Measurements from ENCODE around the gene RAD51.
A peak's percentile ranks its signal among the peaks of the same experiment; 100 is the strongest.

The RAD51 gene

DNA sequence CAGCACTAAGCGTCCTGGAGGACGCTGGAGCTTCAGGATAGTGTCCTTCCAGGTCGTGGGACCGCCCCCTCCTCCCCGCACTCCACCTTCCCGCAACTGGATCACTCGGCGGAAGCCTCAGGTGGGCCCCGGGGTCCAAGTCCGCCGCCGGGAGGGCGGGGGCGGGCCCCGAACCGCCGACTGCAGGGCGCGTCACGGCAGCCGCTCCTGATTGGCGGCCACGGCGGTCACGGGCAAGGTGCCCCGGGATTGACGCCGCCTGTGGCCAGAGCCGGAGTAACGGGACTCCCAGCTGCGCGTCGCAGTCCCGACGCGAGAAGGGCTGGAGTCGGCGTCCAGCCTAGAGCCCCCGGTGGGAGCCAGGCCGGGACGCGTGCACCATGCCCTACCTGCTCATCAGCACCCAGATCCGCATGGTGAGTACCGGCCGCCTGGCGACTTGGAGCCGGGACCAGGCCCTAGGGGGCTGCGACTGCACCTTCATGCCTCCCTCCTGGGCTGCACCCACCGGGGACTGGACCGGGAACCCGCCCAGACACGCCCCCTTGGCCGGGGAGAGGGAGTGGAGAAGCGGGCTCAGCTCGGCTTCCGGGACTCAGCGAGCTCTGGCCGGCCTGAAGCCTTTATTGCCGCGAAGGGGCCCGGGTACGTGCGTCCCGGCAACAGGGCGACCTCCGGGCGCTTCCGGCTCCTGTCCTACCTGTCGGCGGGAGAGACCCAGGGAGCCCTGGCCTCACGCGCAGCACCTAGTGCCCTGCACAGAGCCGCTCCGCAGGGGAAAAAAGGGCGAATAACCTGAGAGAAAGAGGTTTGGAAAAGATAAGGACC lies 69.0 kb downstream of the RAD51 start, which contains the start of gene GCHFR:
Gene GCHFR, plus strand, starts transcription at position 268 of the 828 bp plus-strand sequence. Its CDS starts 113 bp downstream, at position 381.
- Histone ChIP-seq H2AFZ (ENCODE audit: low read length) (peak within 1 kb of the TSS; percentile 88), H3K4me3 (ENCODE audit: low read length) (peak within 1 kb of the TSS; percentile 70), H3K9ac (ENCODE audit: low read length) (peak within 1 kb of the TSS; percentile 41; the same call in 1 of the 2 replicates), H3K4me2 (ENCODE audit: low read depth, low read length) (peak within 1 kb of the TSS; percentile 78), H3K36me3 (replicated peaks; ENCODE audit: insufficient read depth, low read length) (no peaks in the 10 kb centered on the region), H3K27ac (ENCODE audit: low read length) (no peak within 1 kb of the TSS), H3F3A (ENCODE audit: insufficient read depth, low read length) (peaks cover 19% of the 10 kb centered on the region), H3K27me3 (replicated peaks; ENCODE audit: insufficient read depth, low read length) (no peaks in the 10 kb centered on the region), H3K9me3 (replicated peaks; ENCODE audit: insufficient read depth, low read length) (no peaks in the 10 kb centered on the region), H3K9me2 (replicated peaks; ENCODE audit: insufficient read depth, low read length) (no peaks in the 10 kb centered on the region), H4K20me1 (ENCODE audit: insufficient read depth, low read length) (no peaks in the 10 kb centered on the region), H3K79me2 (ENCODE audit: low read length) (no peaks in the 10 kb centered on the region), H3K4me1 (ENCODE audit: low read length) (peaks cover 22% of the 10 kb centered on the region)
- DNase-seq = peak; percentile 71
- TF ChIP-seq, protein P1, sequence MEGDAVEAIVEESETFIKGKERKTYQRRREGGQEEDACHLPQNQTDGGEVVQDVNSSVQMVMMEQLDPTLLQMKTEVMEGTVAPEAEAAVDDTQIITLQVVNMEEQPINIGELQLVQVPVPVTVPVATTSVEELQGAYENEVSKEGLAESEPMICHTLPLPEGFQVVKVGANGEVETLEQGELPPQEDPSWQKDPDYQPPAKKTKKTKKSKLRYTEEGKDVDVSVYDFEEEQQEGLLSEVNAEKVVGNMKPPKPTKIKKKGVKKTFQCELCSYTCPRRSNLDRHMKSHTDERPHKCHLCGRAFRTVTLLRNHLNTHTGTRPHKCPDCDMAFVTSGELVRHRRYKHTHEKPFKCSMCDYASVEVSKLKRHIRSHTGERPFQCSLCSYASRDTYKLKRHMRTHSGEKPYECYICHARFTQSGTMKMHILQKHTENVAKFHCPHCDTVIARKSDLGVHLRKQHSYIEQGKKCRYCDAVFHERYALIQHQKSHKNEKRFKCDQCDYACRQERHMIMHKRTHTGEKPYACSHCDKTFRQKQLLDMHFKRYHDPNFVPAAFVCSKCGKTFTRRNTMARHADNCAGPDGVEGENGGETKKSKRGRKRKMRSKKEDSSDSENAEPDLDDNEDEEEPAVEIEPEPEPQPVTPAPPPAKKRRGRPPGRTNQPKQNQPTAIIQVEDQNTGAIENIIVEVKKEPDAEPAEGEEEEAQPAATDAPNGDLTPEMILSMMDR (IDR thresholded peaks at IDR 0.05; ENCODE audit: low read length) = peak; percentile 27
- TF ChIP-seq EZH2 (optimal IDR thresholded peaks at IDR 0.05; ENCODE audit: low read depth, low read length) = no peak
- no peak for TF ChIP-seq EZH2phosphoT487 (IDR thresholded peaks at IDR 0.05; ENCODE audit: low read length)

DNA sequence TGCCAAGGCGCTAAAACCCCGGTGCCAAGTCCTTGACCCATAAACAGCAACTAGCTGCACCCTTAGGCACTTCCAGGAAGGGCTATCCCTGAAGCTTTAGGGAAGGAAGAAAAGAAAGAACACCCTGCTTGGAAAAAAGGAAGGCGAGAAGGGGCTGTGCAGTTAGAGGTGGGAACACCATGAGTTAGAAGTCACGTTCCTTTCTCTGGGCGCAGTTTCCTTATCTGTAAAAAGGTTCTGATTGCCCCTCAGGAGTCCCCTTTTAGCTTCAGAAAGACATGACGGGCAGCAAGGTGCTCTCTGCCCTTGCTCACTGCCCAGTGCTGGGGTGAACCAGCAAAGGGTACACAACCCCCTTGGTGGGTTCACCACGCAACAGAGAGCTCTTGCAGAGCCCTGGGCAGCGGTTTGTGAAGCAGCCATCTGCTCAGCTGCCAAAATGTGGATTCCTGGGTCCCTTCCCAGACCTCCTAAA lies 69.7 kb downstream of the RAD51 start:
- Histone ChIP-seq H3K27me3 (replicated peaks; ENCODE audit: insufficient read depth, low read length) (no peaks in the 10 kb centered on the region), H3K9ac (ENCODE audit: low read length) (peak overlapping the region; percentile 41; the same call in 1 of the 2 replicates), H4K20me1 (ENCODE audit: insufficient read depth, low read length) (no peaks in the 10 kb centered on the region), H3K9me3 (replicated peaks; ENCODE audit: insufficient read depth, low read length) (no peaks in the 10 kb centered on the region), H3K4me3 (ENCODE audit: low read length) (peak overlapping the region; percentile 70), H3K27ac (ENCODE audit: low read length) (no peak overlapping the region), H3K4me1 (ENCODE audit: low read length) (peaks cover 22% of the 10 kb centered on the region), H3F3A (ENCODE audit: insufficient read depth, low read length) (peaks cover 19% of the 10 kb centered on the region), H3K79me2 (ENCODE audit: low read length) (no peaks in the 10 kb centered on the region), H2AFZ (ENCODE audit: low read length) (peak overlapping the region; percentile 88), H3K36me3 (replicated peaks; ENCODE audit: insufficient read depth, low read length) (no peaks in the 10 kb centered on the region), H3K4me2 (ENCODE audit: low read depth, low read length) (peak overlapping the region; percentile 78), H3K9me2 (replicated peaks; ENCODE audit: insufficient read depth, low read length) (no peaks in the 10 kb centered on the region)
- no peak for DNase-seq
- TF ChIP-seq, protein P1 (IDR thresholded peaks at IDR 0.05; ENCODE audit: low read length) = no peak
- no peak for TF ChIP-seq EZH2 (optimal IDR thresholded peaks at IDR 0.05; ENCODE audit: low read depth, low read length)
- no peak for TF ChIP-seq EZH2phosphoT487 (IDR thresholded peaks at IDR 0.05; ENCODE audit: low read length)

DNA sequence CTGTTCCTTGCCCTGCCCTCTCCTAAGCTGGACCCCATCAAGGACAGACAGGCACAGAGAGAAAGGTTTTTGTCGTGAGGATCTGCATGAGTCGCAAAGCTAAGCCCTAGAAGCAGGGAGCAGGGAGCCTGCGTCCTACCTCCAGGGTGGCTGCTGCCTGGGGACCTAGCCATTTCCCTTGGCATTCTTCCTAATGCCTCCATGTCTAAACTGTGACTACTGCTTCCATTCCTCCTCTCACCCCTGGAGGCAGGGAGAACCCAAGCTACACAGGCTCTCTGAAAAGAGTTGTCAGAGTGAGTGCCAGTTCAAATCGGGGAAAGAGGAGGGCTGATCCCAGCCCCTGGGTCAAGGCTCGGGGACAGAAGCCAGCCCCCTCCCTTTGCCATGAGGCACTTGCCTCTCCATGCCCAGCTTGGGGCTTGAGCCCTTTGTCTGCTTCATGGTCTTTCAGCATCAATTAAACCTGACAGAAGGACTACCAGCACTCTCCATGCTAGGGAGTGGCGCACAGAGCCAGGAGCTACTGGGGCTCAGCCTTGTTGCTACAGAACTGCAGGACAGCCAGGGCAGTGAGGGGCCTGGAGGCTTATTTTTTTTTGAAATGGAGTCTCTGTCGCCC lies 71.3 kb downstream of the RAD51 start:
- no peaks in the 10 kb centered on the region for H3K9me2 ChIP-seq (replicated peaks; ENCODE audit: insufficient read depth, low read length)
- H2AFZ ChIP-seq (ENCODE audit: low read length) = no peak overlapping the region
- DNase-seq = no peak
- H3K79me2 ChIP-seq (ENCODE audit: low read length) = no peaks in the 10 kb centered on the region
- H4K20me1 ChIP-seq (ENCODE audit: insufficient read depth, low read length) = no peaks in the 10 kb centered on the region
- H3K4me3 ChIP-seq (ENCODE audit: low read length) = no peak overlapping the region
- no peak overlapping the region for H3K4me2 ChIP-seq (ENCODE audit: low read depth, low read length)
- peaks cover 22% of the 10 kb centered on the region for H3K4me1 ChIP-seq (ENCODE audit: low read length)
- no peaks in the 10 kb centered on the region for H3K27me3 ChIP-seq (replicated peaks; ENCODE audit: insufficient read depth, low read length)
- H3K9ac ChIP-seq (ENCODE audit: low read length) = no peak overlapping the region
- TF ChIP-seq, protein P1 (IDR thresholded peaks at IDR 0.05; ENCODE audit: low read length) = no peak
- TF ChIP-seq EZH2phosphoT487 (IDR thresholded peaks at IDR 0.05; ENCODE audit: low read length) (no peak), EZH2 (optimal IDR thresholded peaks at IDR 0.05; ENCODE audit: low read depth, low read length) (no peak)
- H3K9me3 ChIP-seq (replicated peaks; ENCODE audit: insufficient read depth, low read length) = no peaks in the 10 kb centered on the region
- H3K36me3 ChIP-seq (replicated peaks; ENCODE audit: insufficient read depth, low read length) = no peaks in the 10 kb centered on the region
- H3K27ac ChIP-seq (ENCODE audit: low read length) = no peak overlapping the region
- peaks cover 19% of the 10 kb centered on the region for H3F3A ChIP-seq (ENCODE audit: insufficient read depth, low read length)

Measured in MM.1S (cell line).